Liver (tissue), 3 donors: ENCODE measurements around the gene RER1.

Source experiments
- ATF3 ChIP-seq: IDR thresholded peaks from 2 replicates; pipeline ENCODE4 v1.6.1; 2016; ENCODE audit warnings: antibody characterized with exemption
- CTCF ChIP-seq: fragments of 150-350 bp; IDR thresholded peaks from 2 replicates; pipeline ENCODE4 v1.5.1; 2017; ENCODE audit warnings: improper control_type of control experiment, low read depth, low read length; ENCODE audit not compliant: missing input control
- FOXA1 ChIP-seq: IDR thresholded peaks from 2 replicates; pipeline ENCODE4 v1.6.1; 2016; ENCODE audit warnings: antibody characterized with exemption
- GABPA ChIP-seq, 2 donors: IDR thresholded peaks in 1 of 2; conservative IDR thresholded peaks in 1 of 2; 2 replicates each; pipeline ENCODE4 v1.6.1; 2016; ENCODE audit warnings: antibody characterized with exemption in 2 of 2, mild to moderate bottlenecking in 1 of 2, moderate library complexity in 1 of 2
- JUND ChIP-seq, 2 donors: IDR thresholded peaks; 2 replicates each; pipeline ENCODE4 v1.6.1; 2016; ENCODE audit warnings: antibody characterized with exemption in 2 of 2
- MAX ChIP-seq: IDR thresholded peaks from 2 replicates; pipeline ENCODE4 v1.6.1; 2016; ENCODE audit warnings: antibody characterized with exemption
- NR2F2 ChIP-seq: IDR thresholded peaks from 2 replicates; pipeline ENCODE4 v1.6.1; 2016; ENCODE audit warnings: antibody characterized with exemption
- RAD21 ChIP-seq, 2 donors: IDR thresholded peaks; 2 replicates each; pipeline ENCODE4 v1.6.1; 2016; ENCODE audit warnings: antibody characterized with exemption in 2 of 2, mild to moderate bottlenecking in 2 of 2
- RXRA ChIP-seq, 2 donors: IDR thresholded peaks; 2 replicates each; pipeline ENCODE4 v1.6.1; 2017 to 2018; ENCODE audit warnings: antibody characterized with exemption in 2 of 2, mild to moderate bottlenecking in 1 of 2
- SP1 ChIP-seq: IDR thresholded peaks from 2 replicates; pipeline ENCODE4 v1.6.1; 2018; ENCODE audit warnings: antibody characterized with exemption, mild to moderate bottlenecking
- YY1 ChIP-seq: IDR thresholded peaks from 2 replicates; pipeline ENCODE4 v1.6.1; 2016; ENCODE audit warnings: antibody characterized with exemption, mild to moderate bottlenecking
- donor health status: healthy.
- donor health status: healthy.

- TF ChIP-seq CTCF = no peak
- TF ChIP-seq RXRA (IDR thresholded peaks at IDR 0.05) = no peak
- no peak for TF ChIP-seq JUND (IDR thresholded peaks at IDR 0.05)
- no peak for TF ChIP-seq SP1
- no peak for TF ChIP-seq ATF3
- no peak for TF ChIP-seq YY1
- TF ChIP-seq NR2F2 = no peak
- TF ChIP-seq RAD21 (IDR thresholded peaks at IDR 0.05) = no peak
- TF ChIP-seq GABPA (IDR thresholded peaks at IDR 0.05 in 1 of 2, conservative IDR thresholded peaks at IDR 0.05 in 1 of 2) = no peak
- TF ChIP-seq FOXA1 = no peak
- no peak for TF ChIP-seq MAX
These were observed 39.2 kb upstream of the RER1 start for GRCh38 chr1:2352341-2352896.
